WERI-Rb-1 (cell line): ENCODE measurements around the gene CTU2.

Experiments
- DNase-seq: peaks from one replicate; pipeline ENCODE4 v3.0.0-alpha.2; 2020
- H3K27ac ChIP-seq: fragments of 250-450 bp; sonication (Bioruptor Pico); 2 replicates; pipeline ENCODE4 v1.5.1; 2020; ENCODE audit warnings: mild to moderate bottlenecking, moderate library complexity
- H3K27me3 ChIP-seq: fragments of 250-450 bp; sonication (Bioruptor Pico); 2 replicates; pipeline ENCODE4 v1.5.1; 2021; ENCODE audit warnings: mild to moderate bottlenecking, low read depth, moderate library complexity; ENCODE audit not compliant: insufficient read depth, severe bottlenecking
- H3K36me3 ChIP-seq: fragments of 250-450 bp; sonication (Bioruptor Pico); 2 replicates; pipeline ENCODE4 v1.5.1; 2020; ENCODE audit warnings: mild to moderate bottlenecking, moderate library complexity
- H3K4me3 ChIP-seq: 2 replicates; pipeline ENCODE4 v1.5.1; 2011; ENCODE audit warnings: low read depth, mild to moderate bottlenecking, control low read depth, low read length
- H3K9me3 ChIP-seq: fragments of 250-450 bp; sonication (Bioruptor Pico); 2 replicates; pipeline ENCODE4 v1.5.1; 2021; ENCODE audit warnings: mild to moderate bottlenecking, moderate library complexity; ENCODE audit not compliant: severe bottlenecking
- TF ChIP-seq, protein P1 (sequence below): IDR thresholded peaks from 2 replicates; pipeline ENCODE4 v1.5.1; 2011; ENCODE audit warnings: low read depth, mild to moderate bottlenecking, control low read depth, inconsistent platforms, low read length

CTU2 gene

GRCh38 chr16:88712362-88712979, 6.2 kb downstream of the CTU2 start:
- H3K27me3 ChIP-seq: no peaks in the 10 kb centered on the region
- TF ChIP-seq, protein P1, sequence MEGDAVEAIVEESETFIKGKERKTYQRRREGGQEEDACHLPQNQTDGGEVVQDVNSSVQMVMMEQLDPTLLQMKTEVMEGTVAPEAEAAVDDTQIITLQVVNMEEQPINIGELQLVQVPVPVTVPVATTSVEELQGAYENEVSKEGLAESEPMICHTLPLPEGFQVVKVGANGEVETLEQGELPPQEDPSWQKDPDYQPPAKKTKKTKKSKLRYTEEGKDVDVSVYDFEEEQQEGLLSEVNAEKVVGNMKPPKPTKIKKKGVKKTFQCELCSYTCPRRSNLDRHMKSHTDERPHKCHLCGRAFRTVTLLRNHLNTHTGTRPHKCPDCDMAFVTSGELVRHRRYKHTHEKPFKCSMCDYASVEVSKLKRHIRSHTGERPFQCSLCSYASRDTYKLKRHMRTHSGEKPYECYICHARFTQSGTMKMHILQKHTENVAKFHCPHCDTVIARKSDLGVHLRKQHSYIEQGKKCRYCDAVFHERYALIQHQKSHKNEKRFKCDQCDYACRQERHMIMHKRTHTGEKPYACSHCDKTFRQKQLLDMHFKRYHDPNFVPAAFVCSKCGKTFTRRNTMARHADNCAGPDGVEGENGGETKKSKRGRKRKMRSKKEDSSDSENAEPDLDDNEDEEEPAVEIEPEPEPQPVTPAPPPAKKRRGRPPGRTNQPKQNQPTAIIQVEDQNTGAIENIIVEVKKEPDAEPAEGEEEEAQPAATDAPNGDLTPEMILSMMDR: no peak
- H3K27ac ChIP-seq: no peak overlapping the region
- no peaks in the 10 kb centered on the region for H3K9me3 ChIP-seq
- H3K36me3 ChIP-seq: no peaks in the 10 kb centered on the region; the same call in 1 of the 2 replicates
- DNase-seq: no peak
- H3K4me3 ChIP-seq: no peak overlapping the region

- Histone ChIP-seq H3K27ac (no peak overlapping the region), H3K27me3 (no peaks in the 10 kb centered on the region), H3K9me3 (no peaks in the 10 kb centered on the region), H3K4me3 (no peak overlapping the region), H3K36me3 (no peaks in the 10 kb centered on the region; the same call in 1 of the 2 replicates)
- DNase-seq: no peak
- TF ChIP-seq, protein P1: no peak
Observed at GRCh38 chr16:88713054-88713453, 6.8 kb downstream of the CTU2 start.

DNA sequence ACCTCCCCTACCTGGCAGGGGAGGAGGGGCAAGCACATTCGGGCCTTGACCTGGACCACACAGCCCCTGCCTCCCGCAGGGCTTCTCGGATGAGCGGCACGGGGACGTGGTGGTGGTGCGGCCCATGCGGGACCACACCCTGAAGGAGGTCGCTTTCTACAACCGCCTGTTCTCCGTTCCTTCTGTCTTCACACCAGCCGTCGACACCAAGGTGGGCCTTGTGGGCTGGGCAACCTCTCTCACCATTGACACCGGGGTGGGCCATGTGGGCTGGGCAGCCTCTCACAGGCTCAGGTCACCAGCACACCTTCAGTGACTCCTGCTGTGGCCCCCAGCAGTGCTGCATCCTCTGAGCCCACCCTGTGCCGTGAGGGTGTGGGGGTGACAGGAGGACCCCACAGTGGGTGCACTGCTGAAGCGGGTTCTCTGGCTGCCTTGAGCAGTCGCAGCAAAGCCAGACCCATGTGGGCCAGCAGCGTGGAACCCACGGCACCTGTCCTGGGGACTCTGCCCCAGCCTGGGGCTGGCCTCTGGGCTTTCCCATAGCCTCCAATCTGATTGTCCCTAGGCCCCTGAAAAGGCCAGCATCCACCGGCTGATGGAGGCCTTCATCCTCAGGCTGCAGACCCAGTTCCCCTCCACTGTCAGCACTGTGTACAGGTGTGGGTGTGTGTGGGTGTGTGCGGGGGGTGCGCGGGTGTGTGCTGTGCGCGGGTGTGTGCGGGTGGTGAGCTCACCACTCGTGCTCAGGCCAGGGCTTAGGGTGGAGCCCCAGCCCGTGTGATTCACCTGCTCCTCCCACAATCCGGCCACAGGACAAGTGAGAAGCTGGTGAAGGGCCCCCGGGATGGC, 7.5 kb downstream of the CTU2 start:
- H3K36me3 ChIP-seq: no peaks in the 10 kb centered on the region; the same call in 1 of the 2 replicates
- no peak overlapping the region for H3K27ac ChIP-seq
- no peak for DNase-seq
- TF ChIP-seq, protein P1: no peak
- H3K27me3 ChIP-seq: no peaks in the 10 kb centered on the region
- no peaks in the 10 kb centered on the region for H3K9me3 ChIP-seq
- no peak overlapping the region for H3K4me3 ChIP-seq

DNA sequence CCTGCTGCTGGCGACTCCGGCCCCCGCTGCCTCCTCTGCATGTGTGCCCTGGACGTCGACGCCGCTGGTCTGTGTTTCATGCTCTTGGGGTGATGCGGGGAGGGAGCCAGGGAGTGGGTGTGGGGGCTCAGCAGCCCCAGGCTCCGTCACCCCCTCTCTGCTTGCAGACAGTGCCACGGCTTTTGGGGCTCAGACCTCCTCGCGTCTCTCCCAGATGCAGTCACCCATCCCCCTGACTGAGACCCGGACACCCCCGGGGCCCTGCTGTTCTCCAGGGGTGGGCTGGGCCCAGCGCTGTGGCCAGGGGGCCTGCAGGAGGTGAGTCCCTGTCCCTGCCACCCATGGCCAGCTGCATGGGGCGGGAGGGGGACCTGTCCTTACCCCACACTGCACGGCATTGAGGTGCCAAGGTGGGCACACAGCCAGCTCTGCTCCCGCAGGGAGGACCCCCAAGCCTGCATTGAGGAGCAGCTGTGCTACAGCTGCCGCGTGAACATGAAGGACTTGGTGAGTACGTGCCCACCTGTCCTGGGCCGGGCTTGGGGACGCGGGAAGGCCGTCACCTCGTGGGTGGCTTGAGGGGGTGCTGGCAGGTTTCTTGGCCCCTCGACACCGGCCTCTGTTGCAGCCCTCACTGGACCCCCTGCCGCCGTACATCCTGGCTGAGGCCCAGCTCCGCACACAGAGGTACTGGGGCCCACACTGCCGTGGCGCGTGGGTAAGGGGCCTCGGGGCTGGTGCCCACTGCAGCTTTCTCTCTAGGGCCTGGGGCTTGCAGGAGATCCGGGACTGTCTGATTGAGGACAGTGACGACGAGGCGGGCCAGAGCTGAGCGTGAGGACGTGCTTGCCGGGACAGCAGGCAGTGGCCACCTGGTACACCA, 8.4 kb downstream of the CTU2 start:
- H3K4me3 ChIP-seq: no peak overlapping the region
- H3K36me3 ChIP-seq: no peaks in the 10 kb centered on the region; the same call in 1 of the 2 replicates
- no peak overlapping the region for H3K27ac ChIP-seq
- DNase-seq: no peak
- no peaks in the 10 kb centered on the region for H3K27me3 ChIP-seq
- H3K9me3 ChIP-seq: no peaks in the 10 kb centered on the region
- TF ChIP-seq, protein P1: no peak

GRCh38 chr16:88715312-88716190, 9.2 kb downstream of the CTU2 start:
- H3K4me3 ChIP-seq: no peak overlapping the region
- no peaks in the 10 kb centered on the region for H3K9me3 ChIP-seq
- DNase-seq: no peak
- TF ChIP-seq, protein P1: no peak
- H3K27ac ChIP-seq: no peak overlapping the region
- H3K27me3 ChIP-seq: no peaks in the 10 kb centered on the region
- no peaks in the 10 kb centered on the region; the same call in 1 of the 2 replicates for H3K36me3 ChIP-seq
